Body of pancreas (tissue), 4 donors: ENCODE data around the gene KIRREL3.

Experiments used
- POLR2A ChIP-seq, 3 donors: fragments of 450-650 bp; IDR thresholded peaks; one replicate each; pipeline ENCODE4 v1.6.1; 2016; ENCODE audit warnings: antibody characterized with exemption in 3 of 3, mild to moderate bottlenecking in 2 of 3
- TF ChIP-seq, protein P1 (sequence below), 7 experiments: fragments of 450-650 bp in 4 of 7; fragments of 200-600 bp in 3 of 7; sonication (generic) in 3 of 7; IDR thresholded peaks; one replicate each; pipeline ENCODE4 v1.5.1; 2016 to 2019; ENCODE audit warnings: antibody characterized with exemption in 7 of 7

- TF ChIP-seq, protein P1, sequence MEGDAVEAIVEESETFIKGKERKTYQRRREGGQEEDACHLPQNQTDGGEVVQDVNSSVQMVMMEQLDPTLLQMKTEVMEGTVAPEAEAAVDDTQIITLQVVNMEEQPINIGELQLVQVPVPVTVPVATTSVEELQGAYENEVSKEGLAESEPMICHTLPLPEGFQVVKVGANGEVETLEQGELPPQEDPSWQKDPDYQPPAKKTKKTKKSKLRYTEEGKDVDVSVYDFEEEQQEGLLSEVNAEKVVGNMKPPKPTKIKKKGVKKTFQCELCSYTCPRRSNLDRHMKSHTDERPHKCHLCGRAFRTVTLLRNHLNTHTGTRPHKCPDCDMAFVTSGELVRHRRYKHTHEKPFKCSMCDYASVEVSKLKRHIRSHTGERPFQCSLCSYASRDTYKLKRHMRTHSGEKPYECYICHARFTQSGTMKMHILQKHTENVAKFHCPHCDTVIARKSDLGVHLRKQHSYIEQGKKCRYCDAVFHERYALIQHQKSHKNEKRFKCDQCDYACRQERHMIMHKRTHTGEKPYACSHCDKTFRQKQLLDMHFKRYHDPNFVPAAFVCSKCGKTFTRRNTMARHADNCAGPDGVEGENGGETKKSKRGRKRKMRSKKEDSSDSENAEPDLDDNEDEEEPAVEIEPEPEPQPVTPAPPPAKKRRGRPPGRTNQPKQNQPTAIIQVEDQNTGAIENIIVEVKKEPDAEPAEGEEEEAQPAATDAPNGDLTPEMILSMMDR (IDR thresholded peaks at IDR 0.05) = no peak
- TF ChIP-seq POLR2A (IDR thresholded peaks at IDR 0.05) = no peak
Observed at GRCh38 chr11:126480015-126480409, 520.6 kb downstream of the KIRREL3 start.
